GM19438 (cell line): ENCODE results near the gene REN.

Experiments used
- ATAC-seq: cut with Tn5 transposase; IDR thresholded peaks from one replicate; pipeline ENCODE4 v1.9.1; 2021; ENCODE audit warnings: low read depth; ENCODE audit not compliant: unreplicated experiment

The REN gene

DNA sequence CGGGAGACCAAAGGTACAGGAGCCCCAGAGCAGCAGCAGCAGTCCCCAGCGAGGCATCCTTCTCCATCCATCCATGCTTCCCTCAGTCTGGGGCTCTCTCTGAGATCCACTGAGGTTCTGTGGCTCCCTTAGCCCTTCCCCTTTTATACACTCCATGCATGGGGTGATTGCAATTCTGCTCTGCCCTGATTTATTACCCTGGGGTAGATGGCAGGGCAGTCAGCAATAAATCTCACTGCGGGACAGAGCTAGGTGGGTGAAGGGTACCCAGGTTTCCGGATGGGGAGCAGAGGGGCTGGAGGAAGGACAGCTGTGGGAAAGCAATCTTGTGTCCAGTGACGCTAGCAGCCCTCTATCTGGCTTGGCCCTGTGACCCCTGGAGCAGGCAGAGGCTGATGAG, at the start of gene REN:
Gene REN, minus strand, starts transcription at position 119 of the 400 bp plus-strand sequence. Its CDS starts 44 bp downstream, at position 75.
- ATAC-seq = no peak

DNA sequence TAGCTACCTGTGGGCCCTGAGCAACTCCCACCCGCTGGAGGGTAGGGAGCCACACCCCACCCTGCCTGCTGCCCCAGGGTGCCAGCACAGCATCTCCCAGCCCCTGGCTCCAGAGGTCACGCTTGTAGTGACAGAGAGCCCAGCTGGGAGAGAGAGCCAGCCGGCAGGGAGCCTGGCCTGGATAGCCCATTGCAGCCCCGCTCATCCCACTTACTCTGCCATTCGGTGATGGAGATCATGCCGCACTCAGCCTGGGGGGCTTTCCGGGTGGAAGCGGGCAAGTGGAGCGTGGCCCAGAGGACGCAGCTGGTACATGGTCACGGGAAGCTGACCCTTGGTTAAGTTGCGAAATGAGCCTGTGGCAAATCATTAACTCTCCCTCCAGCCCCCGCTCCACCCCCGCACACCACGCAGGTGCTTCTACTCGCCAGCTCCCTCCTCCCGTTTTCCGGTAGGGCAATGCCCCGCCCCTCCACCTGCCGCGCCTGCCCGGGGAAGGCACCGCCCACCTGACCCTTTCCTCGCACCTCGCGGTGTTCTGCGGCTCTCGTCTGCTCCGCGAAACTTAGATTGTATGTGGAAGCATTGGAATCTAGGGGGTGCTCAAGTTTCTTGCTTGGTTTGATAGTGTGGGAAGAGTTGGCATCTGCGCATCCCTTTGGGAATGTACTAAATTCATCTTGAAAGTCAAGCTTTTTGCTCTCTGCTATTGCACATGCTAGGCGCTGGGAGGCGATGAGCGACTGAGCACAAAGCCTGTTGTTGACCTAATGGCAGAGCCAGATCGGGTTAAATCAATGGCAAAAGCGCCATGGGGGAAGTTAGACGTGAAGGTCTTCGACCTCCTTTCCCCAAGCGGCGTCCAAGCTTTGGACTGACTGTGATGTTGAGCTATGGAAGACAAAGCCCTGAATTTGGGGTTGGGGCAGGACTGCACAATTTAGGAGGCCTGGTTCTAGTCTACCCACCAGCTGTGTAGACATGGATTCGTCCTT, 47.8 kb upstream of the REN start, which contains the start of gene GOLT1A:
Gene GOLT1A, minus strand, starts transcription at position 321 of the 995 bp plus-strand sequence. Its CDS starts 82 bp downstream, at position 239.
- ATAC-seq = peak; percentile 86

DNA sequence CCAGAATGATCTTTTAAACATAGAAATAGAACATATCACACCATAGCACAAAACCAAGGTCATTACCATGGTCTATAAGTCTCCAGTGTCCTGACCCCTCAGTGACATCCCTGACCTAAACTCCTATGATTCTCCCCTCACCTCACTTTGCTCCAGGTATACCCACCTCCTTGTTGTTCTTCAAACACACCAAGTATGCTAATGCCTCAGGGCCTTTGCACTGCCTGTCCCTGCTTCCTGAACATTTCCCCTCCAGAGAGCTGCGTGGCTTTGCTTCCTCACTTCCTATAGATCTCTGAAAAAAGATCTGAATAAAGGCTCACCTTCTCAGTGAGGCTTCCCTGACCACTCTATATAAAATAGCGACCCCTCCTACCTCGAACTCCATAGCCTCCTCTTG, 46.6 kb upstream of the REN start:
- ATAC-seq = no peak

DNA sequence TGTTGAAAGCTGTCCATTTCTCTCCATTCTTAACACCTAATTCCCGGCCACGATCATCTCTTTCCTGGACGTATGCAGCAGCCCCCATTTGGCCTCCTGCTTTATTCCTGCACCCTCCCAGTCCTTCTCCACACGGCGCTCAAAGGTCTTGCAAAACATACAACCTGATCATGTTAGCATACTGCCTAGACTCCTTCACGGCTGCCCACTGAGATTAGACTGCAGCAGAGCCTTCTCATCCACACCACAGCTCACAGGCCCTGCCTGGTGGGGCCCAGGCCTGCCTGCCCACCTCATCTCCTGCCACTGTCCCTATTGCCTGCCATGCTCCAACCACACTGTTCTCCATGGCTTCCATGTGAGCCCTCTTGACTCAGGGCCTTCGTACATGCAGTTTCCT, 44.9 kb upstream of the REN start:
- no peak for ATAC-seq

DNA sequence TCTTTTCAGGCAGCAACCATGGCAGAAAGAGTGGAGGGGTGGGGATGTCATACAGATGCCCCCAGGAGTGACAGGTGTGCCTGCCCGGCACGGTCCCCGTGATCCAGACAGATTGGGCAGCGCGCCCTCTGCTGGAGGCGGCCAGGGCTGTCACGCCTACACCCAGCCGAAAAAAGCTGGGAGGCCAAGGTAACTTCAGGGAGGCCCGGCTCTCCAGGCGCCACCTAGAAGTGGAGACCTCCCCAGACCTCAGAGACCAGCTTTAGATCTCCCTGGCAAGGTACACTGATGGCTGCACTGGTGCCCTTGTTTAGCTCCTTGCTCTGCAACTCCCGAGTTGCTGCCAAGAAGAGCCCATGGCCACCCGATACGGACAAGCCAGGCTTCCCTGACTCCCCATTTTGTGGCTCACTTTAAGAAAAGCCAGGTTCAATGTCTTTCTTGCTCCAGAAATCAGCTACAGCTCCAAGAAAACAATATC, 41.0 kb upstream of the REN start:
- ATAC-seq = no peak

DNA sequence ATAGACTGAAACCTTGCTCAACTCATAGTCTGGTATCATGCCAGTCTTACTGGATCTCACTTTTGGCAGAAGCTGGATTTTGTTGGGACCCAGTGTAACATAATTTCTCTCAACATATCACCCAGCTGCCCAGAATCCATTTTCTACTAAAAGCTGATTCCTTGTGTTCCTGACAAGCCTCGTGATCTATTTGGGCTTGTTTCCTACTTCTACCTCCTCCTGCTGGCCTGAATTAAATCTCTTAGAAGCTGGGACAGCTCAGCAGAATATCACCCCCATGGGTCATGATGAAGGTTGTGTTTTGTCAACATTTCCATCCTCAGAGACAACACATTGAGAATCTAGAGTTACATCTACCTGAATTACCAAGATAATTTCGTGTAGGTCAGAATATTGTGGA, 40.0 kb upstream of the REN start:
- no peak for ATAC-seq

DNA sequence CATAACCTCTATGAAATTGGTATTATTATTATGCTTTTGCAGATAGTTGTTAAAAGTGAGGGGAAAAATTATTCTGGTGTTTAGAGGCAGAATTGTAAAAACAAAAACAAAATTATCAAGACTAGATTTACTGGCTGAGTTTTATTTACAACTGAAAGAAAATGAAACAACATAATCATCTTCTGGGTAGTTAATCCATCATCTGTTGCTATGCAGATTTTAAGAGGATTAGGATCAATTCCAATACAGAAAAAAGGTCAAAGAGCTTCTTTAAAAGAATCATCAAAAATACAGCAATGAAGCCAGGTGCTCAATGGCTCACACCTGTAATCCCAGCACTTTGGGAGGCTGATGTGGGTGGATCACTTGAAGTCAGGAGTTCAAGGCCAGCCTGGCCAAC, 39.3 kb upstream of the REN start:
- ATAC-seq = no peak

DNA sequence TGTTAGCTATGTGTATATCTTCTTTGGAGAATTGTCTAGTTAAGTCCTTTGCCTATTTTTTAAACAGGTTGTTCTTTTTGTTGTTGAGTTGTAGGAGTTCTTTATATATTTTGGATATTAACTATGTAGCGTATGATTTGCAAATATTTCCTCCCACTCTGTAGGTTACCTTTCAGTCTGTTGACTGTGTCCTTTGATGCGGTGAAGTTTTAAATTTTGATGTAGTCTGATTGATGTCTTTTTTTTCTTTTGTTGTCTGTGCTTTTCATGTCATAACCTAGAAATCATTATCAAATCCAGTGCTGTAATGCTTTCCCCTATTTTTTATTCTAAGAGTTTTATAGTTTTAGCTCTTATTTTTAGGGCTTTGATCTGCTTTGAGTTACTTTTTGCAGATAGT, 38.8 kb upstream of the REN start:
- ATAC-seq = no peak

DNA sequence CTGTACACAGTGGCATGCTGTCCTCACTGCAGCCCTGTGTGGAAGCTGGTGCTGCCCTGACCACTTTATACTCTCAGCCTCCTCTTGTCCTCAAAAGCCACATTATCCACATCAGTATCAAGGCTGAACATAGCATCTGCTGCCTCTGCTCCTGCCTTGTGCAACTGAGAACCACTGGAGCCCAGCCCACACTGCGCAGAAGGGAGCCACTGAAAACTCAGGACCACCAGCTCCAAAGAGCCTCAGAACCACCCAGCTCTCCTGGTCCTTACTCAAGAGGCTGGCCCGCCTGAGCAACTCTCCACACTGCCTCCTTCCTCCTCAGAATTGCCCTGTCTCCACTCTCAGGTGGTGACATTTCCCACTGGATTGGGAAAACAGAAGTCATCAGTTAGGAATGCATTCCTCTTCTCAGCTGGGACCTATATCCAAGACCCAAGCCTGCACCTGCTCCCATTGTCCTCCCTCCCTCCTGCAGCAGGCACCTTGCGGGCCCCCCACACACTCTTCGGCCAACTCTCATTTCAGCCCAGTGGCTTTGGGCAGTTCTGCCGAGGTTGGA, 37.1 kb upstream of the REN start:
- no peak for ATAC-seq

DNA sequence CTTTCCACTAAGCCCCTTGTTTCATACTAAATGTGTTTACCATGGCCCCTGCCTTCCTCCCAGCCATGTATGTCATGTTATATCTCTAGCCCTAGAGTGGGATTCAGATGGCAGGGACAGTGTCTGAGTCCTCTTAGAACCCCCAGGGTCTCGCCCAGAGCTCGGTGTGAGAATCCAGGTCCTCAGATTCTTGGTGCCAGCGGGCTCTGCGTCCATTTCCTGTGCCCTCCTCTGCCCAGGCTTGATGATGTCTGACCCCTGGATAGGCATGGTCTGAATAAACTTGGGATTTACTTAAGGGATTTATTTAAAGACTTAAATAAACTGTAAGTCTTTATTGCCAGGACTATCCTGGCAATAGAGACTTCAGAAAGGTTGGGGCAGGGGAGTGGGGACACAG, 36.3 kb upstream of the REN start:
- no peak for ATAC-seq

DNA sequence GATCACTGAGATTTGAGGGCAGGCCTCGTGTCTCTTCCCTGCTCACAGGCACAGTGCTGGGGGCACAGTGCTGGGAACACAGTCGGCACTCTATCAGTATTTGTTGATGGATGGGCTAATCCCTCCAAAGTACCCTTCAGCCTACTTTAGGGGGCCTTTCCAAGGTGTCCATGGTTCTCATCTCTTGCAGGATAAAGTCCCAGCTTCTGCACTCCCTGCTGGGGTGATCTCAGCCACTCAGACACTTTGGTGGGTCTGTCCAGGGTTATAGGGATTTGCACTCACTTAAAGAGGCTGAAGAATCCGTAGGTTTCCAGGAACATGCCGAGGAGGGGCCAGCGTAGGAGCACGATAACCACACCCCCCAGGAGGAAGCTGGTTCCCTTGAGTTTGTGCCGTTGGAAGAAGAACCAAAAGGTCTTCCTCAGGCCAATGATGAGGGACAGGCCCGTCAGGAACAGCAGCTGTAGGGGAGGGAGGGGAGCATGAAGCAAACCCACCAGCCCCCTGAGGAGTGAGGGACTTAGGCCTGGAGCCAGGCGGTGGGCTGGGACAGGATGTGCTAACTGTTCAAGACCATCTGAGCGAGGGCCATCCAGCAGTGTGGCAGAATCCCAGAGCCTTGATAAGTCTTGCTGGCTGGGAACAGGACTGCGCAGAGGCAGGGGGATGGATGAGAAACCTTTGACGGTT, 35.4 kb upstream of the REN start:
- no peak for ATAC-seq

DNA sequence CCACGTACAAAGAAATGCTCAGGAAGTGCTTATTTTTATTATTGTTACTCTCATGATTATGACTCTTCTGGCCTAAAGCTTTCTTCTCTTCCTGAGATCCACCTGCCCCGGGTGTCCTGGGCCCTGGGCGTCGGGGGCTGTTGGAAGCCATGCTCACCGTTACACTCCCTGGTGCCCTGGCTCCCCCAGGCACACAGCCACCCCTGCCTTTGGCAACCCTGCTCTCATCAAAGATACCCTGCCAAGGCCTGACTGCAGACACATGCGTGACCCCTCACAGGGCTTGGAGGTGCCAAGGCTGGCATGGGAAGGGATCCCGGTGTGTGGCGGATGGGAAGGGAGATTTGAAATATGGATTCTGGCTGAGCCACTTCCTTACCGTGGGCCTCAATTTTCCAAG, 33.4 kb upstream of the REN start:
- no peak for ATAC-seq

DNA sequence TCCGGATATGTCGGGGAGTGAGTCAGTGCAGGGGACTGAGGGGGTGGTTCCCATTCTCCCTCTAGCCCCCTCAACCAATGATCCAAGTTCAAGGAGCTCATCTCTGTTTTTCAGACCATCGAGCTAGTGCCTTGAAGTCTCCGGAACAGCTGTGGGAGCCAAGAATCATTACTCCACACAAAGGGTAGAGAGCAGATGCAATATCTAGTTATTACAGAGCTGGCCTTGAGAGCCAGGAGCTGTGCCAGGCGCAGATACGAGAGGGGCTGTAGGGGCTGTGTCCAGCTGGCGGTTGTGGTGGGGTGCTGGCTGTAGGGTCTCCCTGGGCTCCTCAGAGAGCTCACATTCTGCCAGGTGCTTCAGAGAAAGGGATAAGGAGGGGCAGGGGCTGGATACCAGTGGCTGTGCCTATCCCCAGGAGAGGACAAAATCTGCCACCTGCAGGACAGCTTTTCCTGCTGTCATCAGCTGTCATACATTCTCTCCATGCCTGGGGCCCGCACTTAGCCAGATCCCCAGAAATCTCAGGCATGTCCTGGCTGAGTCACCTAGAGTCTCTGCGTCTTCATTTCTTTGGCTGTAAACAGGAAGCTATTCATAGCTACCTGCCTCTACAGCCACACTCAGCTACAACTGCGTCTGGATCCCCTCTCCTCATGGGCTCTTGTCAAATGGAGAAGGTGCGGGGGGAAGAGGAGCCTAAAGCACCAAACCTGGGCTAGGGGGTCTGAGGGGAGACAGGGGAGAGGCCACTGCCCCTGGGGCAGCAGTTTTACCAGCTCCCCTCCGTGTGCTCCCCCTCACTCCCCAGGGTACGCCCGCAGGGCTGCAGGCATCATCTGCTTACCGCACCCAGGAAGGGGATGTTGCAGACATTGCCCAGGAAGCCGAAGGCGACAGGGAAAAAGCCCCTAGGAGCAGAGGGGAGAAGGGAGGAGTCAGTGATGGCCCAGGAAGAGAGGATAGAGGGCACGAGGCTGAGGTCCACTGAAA, 32.5 kb upstream of the REN start:
- no peak for ATAC-seq

DNA sequence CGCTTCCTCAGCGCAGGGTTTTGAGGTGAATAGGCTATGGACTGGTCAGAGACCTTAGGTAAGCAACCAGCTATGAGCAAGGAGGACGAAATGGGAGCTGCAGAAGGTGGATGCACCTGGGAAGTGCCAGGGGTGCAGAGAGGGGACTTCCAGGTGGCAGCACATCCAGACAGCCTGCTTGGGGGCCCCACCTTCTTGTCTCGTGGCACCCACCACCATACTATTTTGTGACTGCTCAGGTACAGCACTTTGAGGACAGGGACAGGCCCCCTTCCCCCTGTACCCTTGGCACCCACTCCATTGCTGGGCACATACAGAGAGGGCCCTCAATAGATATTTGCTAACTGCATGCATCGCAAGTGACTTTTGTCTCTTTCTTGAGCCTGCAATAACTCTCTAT, 30.9 kb upstream of the REN start:
- no peak for ATAC-seq

DNA sequence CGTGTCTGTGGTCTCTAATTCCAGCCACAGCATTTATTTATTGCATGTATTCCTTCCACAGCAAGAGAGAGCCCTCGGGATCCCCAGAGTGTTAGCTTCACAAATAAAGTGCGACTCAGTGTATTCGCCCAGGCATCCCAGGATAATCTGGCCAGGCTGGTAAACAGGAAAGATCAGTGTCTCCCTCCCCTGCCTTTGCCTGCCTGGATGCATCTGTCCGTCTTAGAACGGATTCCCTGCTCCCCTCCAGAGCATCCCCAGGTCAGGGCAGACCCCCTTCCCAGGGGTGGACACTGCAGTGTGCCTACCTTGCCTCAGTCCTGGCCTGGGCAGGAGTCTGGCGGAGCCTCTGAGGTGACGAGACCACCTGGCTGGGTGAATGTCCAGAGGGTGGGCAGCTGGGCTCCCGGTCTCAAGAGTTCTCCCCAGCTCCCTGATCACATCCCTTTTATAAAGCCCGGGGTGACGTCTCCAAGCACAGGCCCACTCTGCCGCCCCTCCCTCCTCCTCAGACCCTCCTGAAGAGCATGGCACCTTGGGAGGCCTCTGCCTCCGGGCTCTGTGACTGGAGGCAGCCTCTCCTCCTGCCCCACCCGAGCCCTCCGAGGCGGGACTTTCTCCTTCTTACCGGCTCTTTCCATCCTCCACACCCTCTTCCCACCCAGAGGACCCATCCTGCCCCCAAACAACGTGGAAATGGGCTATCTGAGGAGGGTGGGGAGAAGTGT, 30.1 kb upstream of the REN start, which contains the start of gene KISS1:
Gene KISS1, minus strand, starts transcription at position 424 of the 728 bp plus-strand sequence. CDS start 3,615 bp downstream, outside the sequence.
- no peak for ATAC-seq

DNA sequence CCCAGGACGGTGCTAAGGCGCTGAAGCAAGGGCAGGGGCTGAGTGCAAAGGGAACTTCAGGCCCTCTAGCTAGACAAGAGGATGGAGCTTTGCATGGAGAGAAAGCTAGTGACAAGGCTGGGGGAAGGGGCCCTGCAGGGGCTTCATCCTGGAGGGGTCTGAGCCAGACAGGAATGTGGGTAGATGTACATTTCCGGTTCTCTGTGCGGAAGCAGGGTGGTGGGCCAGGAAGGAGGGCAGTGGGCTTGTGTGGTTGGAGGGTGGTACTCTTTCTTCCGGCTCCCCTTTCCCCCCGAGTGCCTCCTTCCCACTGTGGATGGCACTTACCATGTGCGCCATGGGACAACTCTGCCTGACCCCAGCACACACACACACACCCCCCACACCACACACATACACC, 28.6 kb upstream of the REN start:
- no peak for ATAC-seq

DNA sequence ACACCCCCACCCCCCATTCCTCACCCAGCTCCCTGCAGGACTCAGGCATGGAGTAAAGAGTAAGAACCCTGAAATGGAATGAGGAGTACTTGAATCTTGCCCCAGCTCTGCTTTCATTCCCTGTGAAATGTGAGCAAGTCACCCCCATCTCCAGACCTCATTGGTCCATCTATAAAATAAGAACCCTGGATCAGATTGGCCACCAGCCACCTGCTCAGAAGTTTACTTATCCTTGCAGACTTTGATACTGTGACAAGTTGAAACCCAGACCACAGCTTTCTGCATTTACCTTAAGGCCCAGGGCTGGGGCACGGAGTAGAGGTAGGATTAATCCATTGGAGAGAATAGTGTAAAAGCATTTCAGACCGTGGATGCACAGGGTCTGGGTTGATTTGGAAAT, 27.9 kb upstream of the REN start:
- ATAC-seq = no peak

DNA sequence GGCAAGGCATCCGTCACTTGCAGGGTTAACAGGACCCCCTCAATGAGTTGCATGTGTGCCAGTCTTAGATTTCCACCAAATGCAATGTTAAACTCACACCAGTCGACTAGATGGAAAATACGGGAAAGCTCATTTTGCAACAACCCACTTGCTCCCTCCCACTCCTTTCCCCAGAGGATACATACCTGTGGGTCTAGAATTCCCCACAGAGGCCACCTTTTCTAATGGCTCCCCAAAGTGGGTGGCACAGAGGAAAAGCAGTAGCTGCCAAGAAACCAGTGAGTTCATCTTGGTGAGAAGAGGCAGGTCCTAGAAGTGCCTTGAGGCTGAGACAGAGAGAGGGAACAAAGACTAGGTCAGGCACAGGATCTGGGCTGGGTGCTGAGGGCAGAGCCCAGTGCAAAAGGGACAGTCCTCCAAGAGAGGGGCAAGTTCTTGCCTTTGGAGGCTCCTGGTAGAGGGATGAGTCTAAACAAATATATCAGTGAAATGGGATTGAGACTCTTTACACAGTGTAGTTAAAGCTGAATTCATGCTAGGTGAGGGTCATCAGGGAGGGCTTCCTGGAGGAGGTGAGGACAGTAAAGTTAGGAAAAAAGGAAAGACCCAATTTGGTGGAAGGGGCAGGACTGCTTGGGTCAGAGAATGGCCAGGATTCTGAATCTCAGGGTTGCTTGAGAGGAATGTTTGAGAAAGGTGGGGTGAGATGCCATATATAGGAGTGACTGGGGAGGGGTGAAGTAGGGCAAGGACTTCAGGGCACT, 26.6 kb upstream of the REN start:
- no peak for ATAC-seq
